Measurements from ENCODE around the gene GARNL3.

GARNL3 gene

GRCh38 chr9:127390248-127390545 lies 125.6 kb downstream of the GARNL3 start:
- DNase-seq, result no peak

DNA sequence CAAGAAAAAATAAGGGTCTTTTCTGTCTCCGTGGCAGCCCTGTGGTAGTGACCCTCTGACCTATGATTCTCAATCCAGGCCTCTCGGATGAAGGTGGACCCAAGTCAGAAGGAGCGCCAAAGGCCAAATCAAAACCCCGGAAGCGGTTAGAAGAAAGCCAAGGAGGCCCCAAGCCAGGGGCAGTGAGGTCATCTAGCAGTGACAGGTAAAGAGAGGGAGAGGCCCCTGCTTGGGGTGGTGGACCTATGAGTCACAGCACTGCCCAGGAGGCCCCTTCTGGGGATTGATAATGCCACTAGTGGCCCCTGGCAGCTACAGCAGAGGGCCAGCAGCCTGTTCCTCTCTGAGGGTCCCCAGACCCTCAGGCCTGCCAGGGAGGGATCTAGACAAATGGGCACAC lies 126.0 kb downstream of the GARNL3 start:
- DNase-seq, result no peak

DNA sequence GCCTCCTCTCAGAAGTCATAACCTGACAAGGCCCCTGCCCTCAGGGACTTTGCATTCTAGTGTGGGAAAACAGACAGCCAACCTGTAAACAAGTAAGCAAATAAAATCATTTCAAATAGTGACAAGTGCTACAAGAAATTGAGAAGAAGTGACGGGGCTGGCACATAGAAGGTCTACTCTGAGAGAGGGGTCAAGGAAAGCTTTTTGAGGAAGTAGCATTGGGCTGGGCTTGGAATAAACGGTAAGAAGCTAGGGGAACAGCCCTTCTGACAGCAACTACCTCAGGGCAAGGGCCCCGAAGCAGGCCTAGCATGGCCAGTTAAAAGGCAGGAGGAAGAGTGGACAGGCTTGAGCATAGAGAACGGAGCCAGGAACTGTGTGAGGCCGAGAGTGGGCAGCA lies 127.6 kb downstream of the GARNL3 start:
- no peak for DNase-seq

DNA sequence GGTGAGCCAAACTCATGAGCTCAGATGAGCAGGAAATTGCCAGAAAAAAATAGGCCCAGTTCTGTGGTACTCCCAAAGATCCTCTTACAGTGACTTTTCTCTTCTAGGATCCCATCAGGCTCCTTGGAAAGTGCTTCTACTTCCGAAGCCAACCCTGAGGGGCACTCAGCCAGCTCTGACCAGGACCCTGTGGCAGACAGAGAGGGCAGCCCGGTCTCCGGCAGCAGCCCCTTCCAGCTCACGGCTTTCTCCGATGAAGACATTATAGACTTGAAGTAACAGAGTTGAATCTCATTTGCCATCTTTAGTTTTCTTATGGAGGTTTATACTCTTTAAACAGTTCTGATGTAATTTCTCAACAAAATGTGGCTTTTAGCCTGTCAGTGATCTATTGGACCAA lies 128.4 kb downstream of the GARNL3 start:
- DNase-seq, result no peak

GRCh38 chr9:127393645-127394044 lies 129.1 kb downstream of the GARNL3 start:
- no peak for DNase-seq

GRCh38 chr9:127395497-127396252 lies 131.1 kb downstream of the GARNL3 start:
- no peak for DNase-seq

DNA sequence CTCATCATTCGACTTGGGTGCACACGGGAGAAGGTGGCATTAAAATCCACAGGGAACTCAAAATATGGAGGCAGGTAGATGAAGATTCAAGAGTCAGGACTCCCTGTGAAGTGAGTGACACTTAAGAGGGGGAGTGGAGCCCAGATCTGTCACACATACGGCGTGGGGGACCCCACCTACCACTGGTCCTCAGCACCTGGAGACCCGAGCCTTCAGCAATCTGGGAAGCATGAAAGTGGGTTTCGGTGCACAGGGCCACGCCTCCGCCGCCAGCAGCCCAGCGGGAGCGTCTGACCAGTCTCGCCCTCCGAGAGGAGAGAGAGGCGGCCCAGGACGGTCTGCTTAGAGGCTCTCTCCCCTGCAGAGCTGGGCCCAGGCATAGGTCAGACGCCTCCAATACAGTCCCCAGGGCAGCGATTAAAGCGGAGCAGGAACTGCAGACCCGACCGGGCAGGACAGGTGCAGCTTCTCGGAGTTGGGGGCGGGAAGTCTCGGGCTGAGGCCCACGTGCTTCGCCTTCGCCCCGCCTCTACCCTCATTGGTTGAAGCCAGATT lies 131.8 kb downstream of the GARNL3 start:
- no peak for DNase-seq

GRCh38 chr9:127396808-127397645 lies 132.5 kb downstream of the GARNL3 start, which contains the start of gene SLC2A8:
SLC2A8 (plus strand) TSS chr9:127397169; CDS start chr9:127397231, 62 bp downstream.
- DNase-seq, result peak; percentile 74

- peak; percentile 21 for DNase-seq
These were observed 133.2 kb downstream of the GARNL3 start for GRCh38 chr9:127397646-127398274.

DNA sequence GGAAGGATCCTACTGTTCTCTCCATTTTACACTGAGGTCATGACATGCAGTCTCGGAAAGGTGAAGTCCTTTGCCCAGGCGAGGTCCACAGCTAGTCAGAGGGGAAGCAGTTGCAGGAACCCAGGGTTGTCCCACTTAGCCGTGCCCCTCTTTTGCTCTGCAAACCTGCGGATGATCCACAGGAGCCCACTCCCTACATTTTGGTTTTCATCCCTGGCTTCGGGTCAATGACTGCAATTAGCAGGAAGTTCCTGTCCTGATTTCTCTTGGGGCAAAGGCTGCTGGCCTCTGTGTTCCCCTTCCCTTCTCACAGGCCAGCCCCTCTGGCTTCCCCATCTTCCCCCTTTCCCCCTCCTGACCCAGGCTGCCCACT lies 133.7 kb downstream of the GARNL3 start:
- DNase-seq, result no peak

- no peak for DNase-seq
These were observed 134.3 kb downstream of the GARNL3 start for GRCh38 chr9:127398715-127399400.

- no peak for DNase-seq
These were observed 135.2 kb downstream of the GARNL3 start for GRCh38 chr9:127399736-127400269.

DNA sequence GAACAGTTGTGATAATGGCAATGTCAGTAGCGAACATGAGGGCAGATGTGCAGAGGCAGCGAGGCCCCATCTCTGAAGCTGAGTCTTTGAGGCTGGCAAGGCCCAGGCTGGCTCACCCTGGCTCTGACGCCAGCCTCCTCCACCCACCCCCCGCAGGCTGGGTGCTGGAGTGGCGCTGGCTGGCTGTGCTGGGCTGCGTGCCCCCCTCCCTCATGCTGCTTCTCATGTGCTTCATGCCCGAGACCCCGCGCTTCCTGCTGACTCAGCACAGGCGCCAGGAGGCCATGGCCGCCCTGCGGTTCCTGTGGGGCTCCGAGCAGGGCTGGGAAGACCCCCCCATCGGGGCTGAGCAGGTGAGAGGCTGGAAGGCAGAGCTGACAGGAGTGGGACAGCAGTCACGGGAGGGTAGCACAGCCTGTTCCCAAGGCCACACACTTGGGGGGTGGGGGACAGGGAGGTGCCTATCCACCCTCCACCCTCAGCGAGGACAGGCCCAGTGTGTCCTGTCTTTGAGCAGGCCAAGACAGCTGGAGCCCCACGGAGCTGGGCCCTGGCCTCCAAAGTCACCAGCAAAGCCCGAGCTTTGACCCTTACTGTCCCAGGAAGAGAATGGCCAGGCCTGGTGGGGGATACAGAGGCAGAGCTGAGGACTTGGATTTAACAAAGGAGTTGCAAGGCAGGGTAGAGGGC lies 138.0 kb downstream of the GARNL3 start:
- no peak for DNase-seq

GRCh38 chr9:127403507-127404192 lies 139.1 kb downstream of the GARNL3 start:
- no peak for DNase-seq

DNA sequence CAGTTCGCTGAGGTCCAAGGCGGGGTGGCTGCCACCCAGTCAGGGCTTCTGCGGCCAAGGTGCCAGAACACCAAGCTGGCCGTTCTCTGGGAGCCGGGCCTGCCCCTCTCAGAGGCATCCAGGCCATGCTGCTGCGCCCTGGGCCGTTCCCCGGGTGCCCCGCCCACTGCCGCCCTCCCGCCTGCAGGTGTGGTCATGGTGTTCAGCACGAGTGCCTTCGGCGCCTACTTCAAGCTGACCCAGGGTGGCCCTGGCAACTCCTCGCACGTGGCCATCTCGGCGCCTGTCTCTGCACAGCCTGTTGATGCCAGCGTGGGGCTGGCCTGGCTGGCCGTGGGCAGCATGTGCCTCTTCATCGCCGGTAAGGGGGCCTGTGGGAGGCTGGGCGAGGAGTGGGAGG lies 140.1 kb downstream of the GARNL3 start:
- DNase-seq, result no peak

- DNase-seq, result no peak
These were observed 141.0 kb downstream of the GARNL3 start for GRCh38 chr9:127405344-127406125.

GRCh38 chr9:127406799-127407491 lies 142.4 kb downstream of the GARNL3 start:
- DNase-seq, result no peak

- DNase-seq, result no peak
These were observed 142.9 kb downstream of the GARNL3 start for GRCh38 chr9:127407492-127407843.

DNA sequence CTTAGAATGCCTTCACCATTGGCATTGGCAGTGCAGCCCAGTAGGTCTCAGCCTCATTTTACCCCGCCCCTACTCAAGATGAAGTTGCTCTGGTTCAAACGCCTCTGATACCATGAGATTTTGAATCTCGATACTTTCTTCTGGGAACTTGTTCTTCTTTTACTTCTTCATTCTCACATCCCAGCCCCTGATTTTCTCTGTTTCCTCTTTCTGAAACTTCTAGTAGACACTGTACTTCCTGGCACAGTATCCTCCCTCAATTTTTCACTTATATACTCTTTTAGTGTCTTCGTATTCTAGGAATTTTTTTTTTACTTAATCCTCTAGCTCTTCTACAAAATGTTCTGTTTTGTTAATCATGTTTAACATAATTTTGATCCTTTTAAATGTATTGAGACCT lies 146.5 kb downstream of the GARNL3 start:
- DNase-seq, result no peak

DNA sequence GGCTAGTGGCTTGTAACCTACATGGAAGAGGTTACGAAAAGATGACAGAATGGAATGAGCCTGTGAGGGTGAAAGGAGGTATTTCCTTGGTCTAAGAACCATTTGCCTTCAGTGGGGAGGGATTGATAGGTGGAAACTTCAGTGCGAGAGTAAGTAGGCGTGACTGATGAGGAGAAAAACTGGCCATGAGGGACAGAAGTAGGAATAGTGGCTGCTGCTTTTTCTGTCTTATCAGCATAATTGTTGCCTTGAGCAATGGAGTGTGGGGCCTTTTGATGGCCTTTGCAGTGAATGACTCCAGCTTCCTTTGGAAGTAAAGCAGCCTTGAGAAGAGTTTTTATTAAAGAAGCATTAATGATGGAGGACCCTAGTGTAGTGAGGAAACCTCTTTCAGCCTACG lies 150.6 kb downstream of the GARNL3 start:
- no peak for DNase-seq
